HEK293 (cell line): ENCODE measurements around the gene CLK1.

Source experiments
- HOXA7 ChIP-seq: sonication (generic); formaldehyde crosslinking; IDR thresholded peaks from 2 replicates; pipeline ENCODE4 v1.8.1; 2022; ENCODE audit warnings: missing genetic modification reagents, borderline replicate concordance
- MEIS1 ChIP-seq: sonication (generic); formaldehyde crosslinking; IDR thresholded peaks from 2 replicates; pipeline ENCODE4 v1.8.1; 2022; ENCODE audit warnings: missing genetic modification reagents, mild to moderate bottlenecking, borderline replicate concordance
- RBAK ChIP-seq: fragments of 450-650 bp; formaldehyde crosslinking; IDR thresholded peaks from 2 replicates; pipeline ENCODE4 v1.5.1; 2016; ENCODE audit warnings: missing biosample characterization, missing genetic modification characterization
- SALL2 ChIP-seq: fragments of 450-650 bp; formaldehyde crosslinking; IDR thresholded peaks from 2 replicates; pipeline ENCODE4 v1.5.0; 2017; ENCODE audit warnings: missing biosample characterization, mild to moderate bottlenecking, missing genetic modification characterization, borderline replicate concordance
- SCRT1 ChIP-seq: fragments of 450-650 bp; formaldehyde crosslinking; IDR thresholded peaks from 2 replicates; pipeline ENCODE4 v1.5.1; 2016; ENCODE audit warnings: missing biosample characterization, missing genetic modification characterization, borderline replicate concordance
- SETDB1 ChIP-seq: IDR thresholded peaks from one replicate; pipeline ENCODE4 v1.6.1; 2017; ENCODE audit warnings: mild to moderate bottlenecking, low read length, moderate library complexity, mixed read lengths; ENCODE audit not compliant: insufficient read length
- SP7 ChIP-seq: fragments of 450-650 bp; formaldehyde crosslinking; IDR thresholded peaks from 2 replicates; pipeline ENCODE4 v1.5.1; 2016; ENCODE audit warnings: missing biosample characterization, missing genetic modification characterization
- YY2 ChIP-seq: fragments of 450-650 bp; formaldehyde crosslinking; IDR thresholded peaks from 2 replicates; pipeline ENCODE4 v1.5.1; 2016; ENCODE audit warnings: missing biosample characterization, missing genetic modification characterization
- ZBTB17 ChIP-seq: fragments of 450-650 bp; formaldehyde crosslinking; IDR thresholded peaks from 2 replicates; pipeline ENCODE4 v1.5.1; 2016; ENCODE audit warnings: missing biosample characterization, missing genetic modification characterization
- ZBTB8A ChIP-seq: fragments of 450-650 bp; formaldehyde crosslinking; IDR thresholded peaks from 2 replicates; pipeline ENCODE4 v1.5.1; 2016; ENCODE audit warnings: missing biosample characterization, missing genetic modification characterization
- ZNF121 ChIP-seq: fragments of 450-650 bp; formaldehyde crosslinking; IDR thresholded peaks from 2 replicates; pipeline ENCODE4 v1.5.1; 2016; ENCODE audit warnings: missing biosample characterization, missing genetic modification characterization
- ZNF140 ChIP-seq: fragments of 450-650 bp; formaldehyde crosslinking; IDR thresholded peaks from 2 replicates; pipeline ENCODE4 v1.5.1; 2016; ENCODE audit warnings: missing biosample characterization, missing genetic modification characterization
- ZNF157 ChIP-seq: fragments of 450-650 bp; formaldehyde crosslinking; IDR thresholded peaks from 2 replicates; pipeline ENCODE4 v1.5.1; 2016; ENCODE audit warnings: missing biosample characterization, missing genetic modification characterization
- ZNF19 ChIP-seq: fragments of 450-650 bp; formaldehyde crosslinking; IDR thresholded peaks from 2 replicates; pipeline ENCODE4; 2016; ENCODE audit warnings: missing biosample characterization, missing genetic modification characterization, low read depth
- ZNF214 ChIP-seq: fragments of 450-650 bp; formaldehyde crosslinking; IDR thresholded peaks from 2 replicates; pipeline ENCODE4 v1.5.1; 2017; ENCODE audit warnings: missing biosample characterization, mild to moderate bottlenecking, missing genetic modification characterization, borderline replicate concordance
- ZNF324 ChIP-seq: fragments of 450-650 bp; formaldehyde crosslinking; IDR thresholded peaks from 2 replicates; pipeline ENCODE4 v1.5.1; 2016; ENCODE audit warnings: missing biosample characterization, missing genetic modification characterization
- ZNF341 ChIP-seq: fragments of 450-650 bp; formaldehyde crosslinking; IDR thresholded peaks from 2 replicates; pipeline ENCODE4; 2016; ENCODE audit warnings: low read depth, missing biosample characterization, missing genetic modification characterization
- ZNF530 ChIP-seq: fragments of 450-650 bp; formaldehyde crosslinking; IDR thresholded peaks from 2 replicates; pipeline ENCODE4 v1.5.1; 2016; ENCODE audit warnings: low read depth, missing biosample characterization, missing genetic modification characterization
- ZNF571 ChIP-seq: fragments of 450-650 bp; formaldehyde crosslinking; IDR thresholded peaks from 2 replicates; pipeline ENCODE4 v1.5.0; 2017; ENCODE audit warnings: missing biosample characterization, missing genetic modification characterization
- ZNF600 ChIP-seq: fragments of 450-650 bp; formaldehyde crosslinking; IDR thresholded peaks from 2 replicates; pipeline ENCODE4 v1.5.1; 2016; ENCODE audit warnings: missing biosample characterization, missing genetic modification characterization
- ZNF629 ChIP-seq: fragments of 450-650 bp; formaldehyde crosslinking; IDR thresholded peaks from 2 replicates; pipeline ENCODE4 v1.5.1; 2017; ENCODE audit warnings: missing biosample characterization, missing genetic modification characterization
- ZNF660 ChIP-seq: fragments of 450-650 bp; IDR thresholded peaks from 2 replicates; pipeline ENCODE4 v1.5.1; 2018; ENCODE audit warnings: missing biosample characterization, mild to moderate bottlenecking, missing genetic modification characterization
- ZNF776 ChIP-seq: fragments of 450-650 bp; formaldehyde crosslinking; IDR thresholded peaks from 2 replicates; pipeline ENCODE4 v1.5.0; 2017; ENCODE audit warnings: missing biosample characterization, missing genetic modification characterization, borderline replicate concordance
- ZSCAN16 ChIP-seq: fragments of 450-650 bp; formaldehyde crosslinking; IDR thresholded peaks from 2 replicates; pipeline ENCODE4 v1.5.1; 2016; ENCODE audit warnings: missing biosample characterization, missing genetic modification characterization
- ZSCAN23 ChIP-seq: fragments of 450-650 bp; formaldehyde crosslinking; IDR thresholded peaks from 2 replicates; pipeline ENCODE4 v1.5.1; 2016; ENCODE audit warnings: missing biosample characterization, missing genetic modification characterization
- TF ChIP-seq, protein P1 (sequence below): fragments of 450-650 bp; formaldehyde crosslinking; IDR thresholded peaks from 2 replicates; pipeline ENCODE4 v1.5.1; 2016; ENCODE audit warnings: missing biosample characterization, missing genetic modification characterization
- TF ChIP-seq, protein P2 (sequence below): fragments of 450-650 bp; formaldehyde crosslinking; IDR thresholded peaks from 2 replicates; pipeline ENCODE4 v1.5.1; 2016; ENCODE audit warnings: missing biosample characterization, missing genetic modification characterization
- TF ChIP-seq, protein P3 (sequence below): fragments of 450-650 bp; formaldehyde crosslinking; IDR thresholded peaks from 2 replicates; pipeline ENCODE4 v1.5.0; 2017; ENCODE audit warnings: missing biosample characterization, missing genetic modification characterization, borderline replicate concordance
- TF ChIP-seq, protein P4 (sequence below): fragments of 450-650 bp; formaldehyde crosslinking; IDR thresholded peaks from 2 replicates; pipeline ENCODE4 v1.5.1; 2017; ENCODE audit warnings: missing biosample characterization, missing genetic modification characterization
- TF ChIP-seq, protein P5 (sequence below): fragments of 450-650 bp; formaldehyde crosslinking; IDR thresholded peaks from 2 replicates; pipeline ENCODE4 v1.5.1; 2016; ENCODE audit warnings: missing biosample characterization, missing genetic modification characterization
- TF ChIP-seq, protein P6 (sequence below): IDR thresholded peaks from 2 replicates; pipeline ENCODE4 v1.6.1; 2011; ENCODE audit warnings: mild to moderate bottlenecking, low read depth, low read length, borderline replicate concordance

CLK1 gene

DNA sequence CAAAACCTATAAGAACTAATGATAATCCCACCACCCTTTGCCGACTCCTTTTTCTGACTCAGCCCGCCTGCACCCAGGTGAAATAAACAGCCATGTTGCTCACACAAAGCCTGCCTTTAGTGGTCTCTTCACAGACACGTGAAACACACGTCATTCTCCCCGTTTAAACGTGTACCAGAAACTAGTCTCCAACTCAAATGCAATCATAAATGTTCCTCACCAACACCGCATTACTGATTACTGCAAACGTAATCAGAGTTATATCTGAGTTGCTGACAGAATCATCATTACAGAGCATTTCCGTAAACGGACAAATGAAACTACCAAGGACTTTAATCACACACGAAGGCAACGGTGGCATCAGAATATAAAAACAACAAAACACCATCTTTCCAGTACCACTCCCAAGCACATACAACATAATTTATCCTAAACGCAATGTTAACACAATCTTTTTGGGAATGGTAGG lies 1.9 kb downstream of the CLK1 start (continued):
- TF ChIP-seq SCRT1 (tag by site-specific recombination) (no peak), ZBTB17 (tag by site-specific recombination) (no peak; the same call in 1 of the 2 replicates), ZNF660 (tag by site-specific recombination) (0 out of 2 replicates have a peak, but pooled peaks have one; percentile 12), ZNF776 (tag by site-specific recombination) (no peak), ZSCAN23 (tag by site-specific recombination) (no peak), MEIS1 (CRISPR knock-in tag) (no peak), YY2 (no peak), ZNF121 (tag by site-specific recombination) (no peak), ZNF341 (tag by site-specific recombination) (no peak), ZNF629 (tag by site-specific recombination) (peak; percentile 94), ZNF324 (tag by site-specific recombination) (0 out of 2 replicates have a peak, but pooled peaks have one; percentile 53), HOXA7 (CRISPR knock-in tag) (no peak), ZNF214 (tag by site-specific recombination) (no peak), ZNF571 (no peak), ZNF19 (tag by site-specific recombination) (no peak), ZSCAN16 (tag by site-specific recombination) (no peak), ZNF600 (peak; percentile 62), ZNF530 (tag by site-specific recombination) (no peak), ZBTB8A (tag by site-specific recombination) (no peak), SP7 (tag by site-specific recombination) (0 out of 2 replicates have a peak, but pooled peaks have one; percentile 14), ZNF157 (tag by site-specific recombination) (no peak), SETDB1 (no peak), RBAK (tag by site-specific recombination) (no peak), SALL2 (tag by site-specific recombination) (no peak), ZNF140 (tag by site-specific recombination) (no peak)
- TF ChIP-seq, protein P1, sequence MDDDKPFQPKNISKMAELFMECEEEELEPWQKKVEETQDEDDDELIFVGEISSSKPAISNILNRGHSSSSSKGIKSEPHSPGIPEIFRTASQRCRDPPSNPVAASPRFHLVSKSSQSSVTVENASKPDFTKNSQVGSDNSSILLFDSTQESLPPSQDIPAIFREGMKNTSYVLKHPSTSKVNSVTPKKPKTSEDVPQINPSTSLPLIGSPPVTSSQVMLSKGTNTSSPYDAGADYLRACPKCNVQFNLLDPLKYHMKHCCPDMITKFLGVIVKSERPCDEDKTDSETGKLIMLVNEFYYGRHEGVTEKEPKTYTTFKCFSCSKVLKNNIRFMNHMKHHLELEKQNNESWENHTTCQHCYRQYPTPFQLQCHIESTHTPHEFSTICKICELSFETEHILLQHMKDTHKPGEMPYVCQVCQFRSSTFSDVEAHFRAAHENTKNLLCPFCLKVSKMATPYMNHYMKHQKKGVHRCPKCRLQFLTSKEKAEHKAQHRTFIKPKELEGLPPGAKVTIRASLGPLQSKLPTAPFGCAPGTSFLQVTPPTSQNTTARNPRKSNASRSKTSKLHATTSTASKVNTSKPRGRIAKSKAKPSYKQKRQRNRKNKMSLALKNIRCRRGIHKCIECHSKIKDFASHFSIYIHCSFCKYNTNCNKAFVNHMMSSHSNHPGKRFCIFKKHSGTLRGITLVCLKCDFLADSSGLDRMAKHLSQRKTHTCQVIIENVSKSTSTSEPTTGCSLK (tag by site-specific recombination), result no peak
- TF ChIP-seq, protein P2, sequence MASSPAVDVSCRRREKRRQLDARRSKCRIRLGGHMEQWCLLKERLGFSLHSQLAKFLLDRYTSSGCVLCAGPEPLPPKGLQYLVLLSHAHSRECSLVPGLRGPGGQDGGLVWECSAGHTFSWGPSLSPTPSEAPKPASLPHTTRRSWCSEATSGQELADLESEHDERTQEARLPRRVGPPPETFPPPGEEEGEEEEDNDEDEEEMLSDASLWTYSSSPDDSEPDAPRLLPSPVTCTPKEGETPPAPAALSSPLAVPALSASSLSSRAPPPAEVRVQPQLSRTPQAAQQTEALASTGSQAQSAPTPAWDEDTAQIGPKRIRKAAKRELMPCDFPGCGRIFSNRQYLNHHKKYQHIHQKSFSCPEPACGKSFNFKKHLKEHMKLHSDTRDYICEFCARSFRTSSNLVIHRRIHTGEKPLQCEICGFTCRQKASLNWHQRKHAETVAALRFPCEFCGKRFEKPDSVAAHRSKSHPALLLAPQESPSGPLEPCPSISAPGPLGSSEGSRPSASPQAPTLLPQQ (tag by site-specific recombination), result no peak
- TF ChIP-seq, protein P3, sequence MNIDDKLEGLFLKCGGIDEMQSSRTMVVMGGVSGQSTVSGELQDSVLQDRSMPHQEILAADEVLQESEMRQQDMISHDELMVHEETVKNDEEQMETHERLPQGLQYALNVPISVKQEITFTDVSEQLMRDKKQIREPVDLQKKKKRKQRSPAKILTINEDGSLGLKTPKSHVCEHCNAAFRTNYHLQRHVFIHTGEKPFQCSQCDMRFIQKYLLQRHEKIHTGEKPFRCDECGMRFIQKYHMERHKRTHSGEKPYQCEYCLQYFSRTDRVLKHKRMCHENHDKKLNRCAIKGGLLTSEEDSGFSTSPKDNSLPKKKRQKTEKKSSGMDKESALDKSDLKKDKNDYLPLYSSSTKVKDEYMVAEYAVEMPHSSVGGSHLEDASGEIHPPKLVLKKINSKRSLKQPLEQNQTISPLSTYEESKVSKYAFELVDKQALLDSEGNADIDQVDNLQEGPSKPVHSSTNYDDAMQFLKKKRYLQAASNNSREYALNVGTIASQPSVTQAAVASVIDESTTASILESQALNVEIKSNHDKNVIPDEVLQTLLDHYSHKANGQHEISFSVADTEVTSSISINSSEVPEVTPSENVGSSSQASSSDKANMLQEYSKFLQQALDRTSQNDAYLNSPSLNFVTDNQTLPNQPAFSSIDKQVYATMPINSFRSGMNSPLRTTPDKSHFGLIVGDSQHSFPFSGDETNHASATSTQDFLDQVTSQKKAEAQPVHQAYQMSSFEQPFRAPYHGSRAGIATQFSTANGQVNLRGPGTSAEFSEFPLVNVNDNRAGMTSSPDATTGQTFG, result no peak
- TF ChIP-seq, protein P4, sequence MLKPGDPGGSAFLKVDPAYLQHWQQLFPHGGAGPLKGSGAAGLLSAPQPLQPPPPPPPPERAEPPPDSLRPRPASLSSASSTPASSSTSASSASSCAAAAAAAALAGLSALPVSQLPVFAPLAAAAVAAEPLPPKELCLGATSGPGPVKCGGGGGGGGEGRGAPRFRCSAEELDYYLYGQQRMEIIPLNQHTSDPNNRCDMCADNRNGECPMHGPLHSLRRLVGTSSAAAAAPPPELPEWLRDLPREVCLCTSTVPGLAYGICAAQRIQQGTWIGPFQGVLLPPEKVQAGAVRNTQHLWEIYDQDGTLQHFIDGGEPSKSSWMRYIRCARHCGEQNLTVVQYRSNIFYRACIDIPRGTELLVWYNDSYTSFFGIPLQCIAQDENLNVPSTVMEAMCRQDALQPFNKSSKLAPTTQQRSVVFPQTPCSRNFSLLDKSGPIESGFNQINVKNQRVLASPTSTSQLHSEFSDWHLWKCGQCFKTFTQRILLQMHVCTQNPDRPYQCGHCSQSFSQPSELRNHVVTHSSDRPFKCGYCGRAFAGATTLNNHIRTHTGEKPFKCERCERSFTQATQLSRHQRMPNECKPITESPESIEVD, result peak; percentile 83
- TF ChIP-seq, protein P5, sequence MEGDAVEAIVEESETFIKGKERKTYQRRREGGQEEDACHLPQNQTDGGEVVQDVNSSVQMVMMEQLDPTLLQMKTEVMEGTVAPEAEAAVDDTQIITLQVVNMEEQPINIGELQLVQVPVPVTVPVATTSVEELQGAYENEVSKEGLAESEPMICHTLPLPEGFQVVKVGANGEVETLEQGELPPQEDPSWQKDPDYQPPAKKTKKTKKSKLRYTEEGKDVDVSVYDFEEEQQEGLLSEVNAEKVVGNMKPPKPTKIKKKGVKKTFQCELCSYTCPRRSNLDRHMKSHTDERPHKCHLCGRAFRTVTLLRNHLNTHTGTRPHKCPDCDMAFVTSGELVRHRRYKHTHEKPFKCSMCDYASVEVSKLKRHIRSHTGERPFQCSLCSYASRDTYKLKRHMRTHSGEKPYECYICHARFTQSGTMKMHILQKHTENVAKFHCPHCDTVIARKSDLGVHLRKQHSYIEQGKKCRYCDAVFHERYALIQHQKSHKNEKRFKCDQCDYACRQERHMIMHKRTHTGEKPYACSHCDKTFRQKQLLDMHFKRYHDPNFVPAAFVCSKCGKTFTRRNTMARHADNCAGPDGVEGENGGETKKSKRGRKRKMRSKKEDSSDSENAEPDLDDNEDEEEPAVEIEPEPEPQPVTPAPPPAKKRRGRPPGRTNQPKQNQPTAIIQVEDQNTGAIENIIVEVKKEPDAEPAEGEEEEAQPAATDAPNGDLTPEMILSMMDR (tag by site-specific recombination), result no peak
- TF ChIP-seq, protein P6, sequence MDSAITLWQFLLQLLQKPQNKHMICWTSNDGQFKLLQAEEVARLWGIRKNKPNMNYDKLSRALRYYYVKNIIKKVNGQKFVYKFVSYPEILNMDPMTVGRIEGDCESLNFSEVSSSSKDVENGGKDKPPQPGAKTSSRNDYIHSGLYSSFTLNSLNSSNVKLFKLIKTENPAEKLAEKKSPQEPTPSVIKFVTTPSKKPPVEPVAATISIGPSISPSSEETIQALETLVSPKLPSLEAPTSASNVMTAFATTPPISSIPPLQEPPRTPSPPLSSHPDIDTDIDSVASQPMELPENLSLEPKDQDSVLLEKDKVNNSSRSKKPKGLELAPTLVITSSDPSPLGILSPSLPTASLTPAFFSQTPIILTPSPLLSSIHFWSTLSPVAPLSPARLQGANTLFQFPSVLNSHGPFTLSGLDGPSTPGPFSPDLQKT, result no peak
